Mesothelial cell of epicardium (in vitro differentiated cells): ENCODE measurements around the gene PPP6C. TPM values are rescaled to one million over a fixed set of nuclear protein-coding genes. Genes with fewer than 3 reads are reported as not detected.
"Not testable (repeated sequence)": the region's sequence is repeated elsewhere in the genome, so short reads cannot be mapped to it uniquely, and the experiment has no call there.

Experiments
- DNase-seq, 2 experiments: peaks; one replicate each; pipeline ENCODE4 v3.0.0; 2021; ENCODE audit warnings: low spot score in 2 of 2; ENCODE audit not compliant: unreplicated experiment in 2 of 2
- H3K27ac Mint-ChIP-seq: 2 replicates; pipeline ENCODE4 v1.8.0; 2021; ENCODE audit warnings: mixed read lengths
- H3K27me3 Mint-ChIP-seq: 2 replicates; pipeline ENCODE4 v1.8.0; 2021; ENCODE audit warnings: low read depth, mixed read lengths
- H3K36me3 Mint-ChIP-seq: 2 replicates; pipeline ENCODE4 v1.8.0; 2021; ENCODE audit warnings: mixed read lengths
- H3K4me1 Mint-ChIP-seq: 2 replicates; pipeline ENCODE4 v1.8.0; 2021; ENCODE audit warnings: mixed read lengths
- H3K4me3 Mint-ChIP-seq: 2 replicates; pipeline ENCODE4 v1.8.0; 2021; ENCODE audit warnings: mild to moderate bottlenecking, moderate library complexity, mixed read lengths
- H3K9me3 Mint-ChIP-seq: 2 replicates; pipeline ENCODE4 v1.8.0; 2021; ENCODE audit warnings: mixed read lengths
- CTCF ChIP-seq: fragments of 200-600 bp; sonication (generic); IDR thresholded peaks from one replicate; pipeline ENCODE4 v1.5.0; 2021; ENCODE audit warnings: antibody characterized with exemption; ENCODE audit not compliant: unreplicated experiment
- total RNA-seq: library from RNA; stranded (reverse); gene quantifications from 3 replicates; pipeline ENCODE4 v1.2.1, GENCODE V29; 2021

PPP6C gene
- 26.3 to 32.1 TPM (median 27.5 TPM) in 3 replicates for total RNA-seq

- peak; percentile 90 to 96 for DNase-seq
- H3K9me3 Mint-ChIP-seq: no peaks in the 10 kb centered on the region
- H3K4me3 Mint-ChIP-seq: peak within 1 kb of the TSS; percentile 91
- H3K27ac Mint-ChIP-seq: peak within 1 kb of the TSS; percentile 95
- TF ChIP-seq CTCF: peak; percentile 44
- no peaks in the 10 kb centered on the region for H3K27me3 Mint-ChIP-seq
- no peaks in the 10 kb centered on the region for H3K36me3 Mint-ChIP-seq
- H3K4me1 Mint-ChIP-seq: peaks cover 22% of the 10 kb centered on the region
Measured at GRCh38 chr9:125189361-125190289, at the start of gene PPP6C. Gene PPP6C (minus strand): TSS chr9:125189803. CDS start chr9:125189718, 85 bp downstream.

- H3K4me1 Mint-ChIP-seq: peaks cover 54% of the 10 kb centered on the region
Measured at GRCh38 chr9:125238915-125239446, 49.4 kb upstream of the PPP6C start.

GRCh38 chr9:125238127-125238914 is 48.7 kb upstream of the PPP6C start:
- Mint-ChIP-seq H3K27ac (peak overlapping the region; percentile 64), H3K9me3 (no peaks in the 10 kb centered on the region), H3K27me3 (no peaks in the 10 kb centered on the region), H3K36me3 (peaks cover 41% of the 10 kb centered on the region), H3K4me3 (peak overlapping the region; percentile 90), H3K4me1 (peaks cover 54% of the 10 kb centered on the region)
- no peak for TF ChIP-seq CTCF
- no peak for DNase-seq

More at GRCh38 chr9:125238915-125239446, 49.4 kb upstream of the PPP6C start:
- Mint-ChIP-seq H3K27ac (peak overlapping the region; percentile 27), H3K9me3 (no peaks in the 10 kb centered on the region), H3K36me3 (peaks cover 37% of the 10 kb centered on the region), H3K4me3 (peak overlapping the region; percentile 90), H3K27me3 (no peaks in the 10 kb centered on the region)
- DNase-seq: no peak
- no peak for TF ChIP-seq CTCF

DNA sequence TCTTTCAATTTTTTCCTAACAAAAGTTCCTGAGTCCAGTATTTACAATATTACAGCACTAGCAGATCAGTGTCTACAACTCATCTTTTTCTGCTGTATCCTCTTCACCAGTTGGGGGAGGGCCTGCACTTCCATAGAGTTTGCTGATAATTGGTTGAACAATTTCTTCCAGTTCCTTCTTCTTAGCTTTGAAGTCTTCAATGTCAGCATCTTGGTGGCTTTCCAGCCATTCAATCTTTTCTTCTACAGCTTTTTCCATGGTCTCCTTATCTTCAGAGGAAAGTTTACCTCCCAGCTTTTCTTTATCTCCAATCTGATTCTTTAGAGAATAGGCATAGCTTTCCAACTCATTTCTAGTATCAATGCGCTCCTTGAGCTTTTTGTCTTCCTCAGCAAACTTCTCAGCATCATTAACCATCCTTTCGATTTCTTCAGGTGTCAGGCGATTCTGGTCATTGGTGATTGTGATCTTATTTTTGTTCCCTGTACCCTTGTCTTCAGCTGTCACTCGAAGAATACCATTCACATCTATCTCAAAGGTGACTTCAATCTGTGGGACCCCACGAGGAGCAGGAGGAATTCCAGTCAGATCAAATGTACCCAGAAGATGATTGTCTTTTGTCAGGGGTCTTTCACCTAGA is 47.0 kb upstream of the PPP6C start:
- Mint-ChIP-seq H3K4me3 (peak overlapping the region; percentile 42), H3K27ac (peak overlapping the region; percentile 10), H3K4me1 (peaks cover 49% of the 10 kb centered on the region), H3K36me3 (peaks cover 46% of the 10 kb centered on the region)
- DNase-seq, H3K27me3 Mint-ChIP-seq, H3K9me3 Mint-ChIP-seq: not testable (repeated sequence)

GRCh38 chr9:125235804-125236519 is 46.4 kb upstream of the PPP6C start:
- no peak for TF ChIP-seq CTCF
- no peak for DNase-seq
- peak overlapping the region; percentile 42 for H3K4me3 Mint-ChIP-seq
- H3K9me3 Mint-ChIP-seq: no peaks in the 10 kb centered on the region
- peak overlapping the region; percentile 69 for H3K27ac Mint-ChIP-seq
- peaks cover 49% of the 10 kb centered on the region for H3K4me1 Mint-ChIP-seq
- H3K36me3 Mint-ChIP-seq: peaks cover 46% of the 10 kb centered on the region
- no peaks in the 10 kb centered on the region for H3K27me3 Mint-ChIP-seq

DNA sequence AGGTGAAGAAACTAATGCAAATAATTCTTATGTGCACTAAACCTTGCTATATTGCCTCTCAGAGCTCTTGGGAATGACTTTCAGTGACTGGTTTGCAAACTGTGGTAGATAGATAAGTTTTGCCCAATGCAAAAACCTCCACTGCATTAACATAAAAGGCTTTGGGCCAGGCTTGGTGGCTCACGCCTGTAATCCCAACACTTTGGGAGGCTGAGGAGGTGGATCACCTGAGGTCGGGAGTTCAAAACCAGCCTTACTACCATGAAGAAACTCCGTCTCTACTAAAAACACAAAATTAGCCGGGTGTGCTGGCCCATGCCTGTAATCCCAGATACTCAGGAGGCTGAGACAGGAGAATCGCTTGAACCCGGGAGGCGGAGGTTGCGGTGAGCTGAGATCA is 44.5 kb upstream of the PPP6C start:
- not testable (repeated sequence) for H3K9me3 Mint-ChIP-seq, H3K4me3 Mint-ChIP-seq, H3K27ac Mint-ChIP-seq, DNase-seq, H3K27me3 Mint-ChIP-seq
- peaks cover 41% of the 10 kb centered on the region for H3K4me1 Mint-ChIP-seq
- H3K36me3 Mint-ChIP-seq: peaks cover 45% of the 10 kb centered on the region
